K562 (cell line): ENCODE data around the gene MARCHF3. TPM values are rescaled to one million over a fixed set of nuclear protein-coding genes. Genes with fewer than 3 reads are reported as not detected.

Experiments used
- CC2D1A ChIP-seq: fragments of 450-650 bp; IDR thresholded peaks from 2 replicates; pipeline ENCODE4 v1.6.1; 2017; ENCODE audit warnings: mild to moderate bottlenecking
- CEBPG ChIP-seq, 3 experiments: fragments of 200-800 bp in 1 of 3; sonication (Bioruptor generic) in 1 of 3; sonication (generic) in 1 of 3; formaldehyde crosslinking in 1 of 3; IDR thresholded peaks in 2 of 3; conservative IDR thresholded peaks in 1 of 3; 2 replicates each; pipeline versions ENCODE4 v1.6.1 to v1.8.0; 2016 to 2022; ENCODE audit warnings: missing compliant biosample characterization in 2 of 3, missing genetic modification characterization in 2 of 3, mild to moderate bottlenecking in 1 of 3, missing genetic modification reagents in 1 of 3
- ETV1 ChIP-seq: fragments of 450-650 bp; conservative IDR thresholded peaks from 2 replicates; pipeline ENCODE4 v1.6.1; 2016; ENCODE audit warnings: missing genetic modification characterization, control low read depth, low read depth, missing compliant biosample characterization
- ZNF584 ChIP-seq: fragments of 200-800 bp; sonication (Bioruptor generic); IDR thresholded peaks from 2 replicates; pipeline ENCODE4 v1.6.1; 2016; ENCODE audit warnings: low read depth, mild to moderate bottlenecking, missing genetic modification characterization, missing compliant biosample characterization
- polyA plus RNA-seq, 8 experiments: library from polyadenylated mRNA; depleted of rRNA in 4 of 8; stranded (reverse) in 5 of 8; unstranded in 3 of 8; fragments of >200 nt; fragmentation: Nextera tagmentation in 2 of 8; fragmentation: Illumina TruSeq in 1 of 8; extraction: Ambion mirVana in 2 of 8; extraction: Trizol in 1 of 8; gene quantifications; 2 replicates each; pipeline versions ENCODE4 v1.2.1 to v1.2.3, GENCODE V29; 2011 to 2014; ENCODE audit warnings: inconsistent platforms in 1 of 8, missing spikeins in 1 of 8
- total RNA-seq, 7 experiments: library from RNA; depleted of rRNA in 6 of 7; stranded (reverse); fragments of >200 nt in 6 of 7; fragmentation: Illumina TruSeq in 2 of 7; extraction: Trizol in 2 of 7; gene quantifications; 2 replicates each; pipeline versions ENCODE4 v1.2.1 to v1.2.3, GENCODE V29; 2011 to 2021; ENCODE audit warnings: low replicate concordance in 1 of 7
- TF ChIP-seq, protein P1 (sequence below): sonication (generic); formaldehyde crosslinking; IDR thresholded peaks from 2 replicates; pipeline ENCODE4 v1.8.1; 2023; ENCODE audit warnings: mild to moderate bottlenecking, missing genetic modification reagents
- TF ChIP-seq, protein P2 (sequence below): fragments of 250-450 bp; sonication (Bioruptor Pico); IDR thresholded peaks from 2 replicates; pipeline ENCODE4 v1.4.0; 2020; ENCODE audit warnings: mild to moderate bottlenecking, moderate library complexity
- TF ChIP-seq, protein P3 (sequence below): fragments of 450-650 bp; IDR thresholded peaks from 2 replicates; pipeline ENCODE4 v1.6.1; 2018; ENCODE audit not compliant: partially characterized antibody

MARCHF3 gene
- total and polyA plus RNA-seq, 9 of the 15 experiments (the other 6 are each of a cell fraction or from before 2014, with no cell fraction given), result 5.6 to 37.4 (median 16.5) TPM

DNA sequence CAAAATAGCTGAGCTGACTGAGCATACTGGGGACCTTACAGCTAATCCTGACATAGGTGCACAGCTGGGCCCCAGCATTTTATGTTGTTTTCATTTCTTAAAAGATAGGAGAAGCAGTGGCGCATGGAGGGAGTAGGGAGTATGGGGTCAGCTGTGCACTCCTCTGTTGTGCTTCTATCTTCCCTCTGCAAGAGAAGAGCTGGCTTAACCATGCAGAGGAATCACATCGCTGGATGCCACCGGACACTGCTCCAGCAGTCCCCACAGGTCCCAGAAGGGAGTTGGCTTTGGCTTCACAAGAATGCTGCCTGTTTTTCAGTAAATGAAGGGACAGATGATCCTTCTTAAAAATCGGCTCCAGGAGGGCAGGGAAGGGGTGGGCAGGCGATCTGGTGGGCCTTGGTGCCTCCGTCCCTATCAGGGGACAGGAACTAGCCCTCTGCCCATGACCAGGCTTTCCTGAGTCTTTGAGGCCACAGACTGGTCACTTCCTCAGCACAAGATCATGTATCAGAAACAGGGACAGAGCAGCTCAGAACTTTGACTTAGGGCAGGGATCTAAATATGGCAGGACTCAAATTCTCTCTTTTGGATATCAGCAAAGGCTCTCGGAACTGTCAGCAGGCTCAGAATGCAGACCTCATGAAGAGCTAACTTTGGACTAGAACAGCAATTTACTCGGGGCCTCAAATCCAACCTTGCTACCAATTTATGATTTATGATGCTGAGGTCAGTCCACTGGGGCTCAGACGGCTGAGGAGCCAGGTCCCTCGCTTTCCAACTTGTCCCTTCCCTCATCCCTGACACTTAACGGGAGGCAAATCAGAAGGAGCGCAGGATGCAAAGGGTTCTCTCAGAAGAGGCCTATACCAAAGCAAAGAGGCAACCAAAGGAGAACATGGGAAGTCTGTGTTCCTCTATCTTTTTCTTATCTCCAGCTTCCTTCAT, 47.2 kb downstream of the MARCHF3 start (continued):
- no peak for TF ChIP-seq CEBPG (CRISPR knock-in tag; IDR thresholded peaks at IDR 0.05)
- TF ChIP-seq CEBPG (tag; conservative IDR thresholded peaks at IDR 0.05 in 1 of 2, IDR thresholded peaks at IDR 0.05 in 1 of 2), result 0 out of 4 replicates have a peak, but pooled peaks of 1 of the 2 experiments have one; percentile 5
- TF ChIP-seq, protein P1, sequence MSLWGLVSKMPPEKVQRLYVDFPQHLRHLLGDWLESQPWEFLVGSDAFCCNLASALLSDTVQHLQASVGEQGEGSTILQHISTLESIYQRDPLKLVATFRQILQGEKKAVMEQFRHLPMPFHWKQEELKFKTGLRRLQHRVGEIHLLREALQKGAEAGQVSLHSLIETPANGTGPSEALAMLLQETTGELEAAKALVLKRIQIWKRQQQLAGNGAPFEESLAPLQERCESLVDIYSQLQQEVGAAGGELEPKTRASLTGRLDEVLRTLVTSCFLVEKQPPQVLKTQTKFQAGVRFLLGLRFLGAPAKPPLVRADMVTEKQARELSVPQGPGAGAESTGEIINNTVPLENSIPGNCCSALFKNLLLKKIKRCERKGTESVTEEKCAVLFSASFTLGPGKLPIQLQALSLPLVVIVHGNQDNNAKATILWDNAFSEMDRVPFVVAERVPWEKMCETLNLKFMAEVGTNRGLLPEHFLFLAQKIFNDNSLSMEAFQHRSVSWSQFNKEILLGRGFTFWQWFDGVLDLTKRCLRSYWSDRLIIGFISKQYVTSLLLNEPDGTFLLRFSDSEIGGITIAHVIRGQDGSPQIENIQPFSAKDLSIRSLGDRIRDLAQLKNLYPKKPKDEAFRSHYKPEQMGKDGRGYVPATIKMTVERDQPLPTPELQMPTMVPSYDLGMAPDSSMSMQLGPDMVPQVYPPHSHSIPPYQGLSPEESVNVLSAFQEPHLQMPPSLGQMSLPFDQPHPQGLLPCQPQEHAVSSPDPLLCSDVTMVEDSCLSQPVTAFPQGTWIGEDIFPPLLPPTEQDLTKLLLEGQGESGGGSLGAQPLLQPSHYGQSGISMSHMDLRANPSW (CRISPR knock-in tag), result no peak
- TF ChIP-seq CC2D1A, result no peak
- TF ChIP-seq, protein P2, sequence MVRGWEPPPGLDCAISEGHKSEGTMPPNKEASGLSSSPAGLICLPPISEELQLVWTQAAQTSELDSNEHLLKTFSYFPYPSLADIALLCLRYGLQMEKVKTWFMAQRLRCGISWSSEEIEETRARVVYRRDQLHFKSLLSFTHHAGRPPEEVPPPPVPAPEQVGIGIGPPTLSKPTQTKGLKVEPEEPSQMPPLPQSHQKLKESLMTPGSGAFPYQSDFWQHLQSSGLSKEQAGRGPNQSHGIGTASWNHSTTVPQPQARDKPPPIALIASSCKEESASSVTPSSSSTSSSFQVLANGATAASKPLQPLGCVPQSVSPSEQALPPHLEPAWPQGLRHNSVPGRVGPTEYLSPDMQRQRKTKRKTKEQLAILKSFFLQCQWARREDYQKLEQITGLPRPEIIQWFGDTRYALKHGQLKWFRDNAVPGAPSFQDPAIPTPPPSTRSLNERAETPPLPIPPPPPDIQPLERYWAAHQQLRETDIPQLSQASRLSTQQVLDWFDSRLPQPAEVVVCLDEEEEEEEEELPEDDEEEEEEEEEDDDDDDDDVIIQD, result no peak
- no peak for TF ChIP-seq ETV1 (tag)
- TF ChIP-seq ZNF584, result no peak
- TF ChIP-seq, protein P3, sequence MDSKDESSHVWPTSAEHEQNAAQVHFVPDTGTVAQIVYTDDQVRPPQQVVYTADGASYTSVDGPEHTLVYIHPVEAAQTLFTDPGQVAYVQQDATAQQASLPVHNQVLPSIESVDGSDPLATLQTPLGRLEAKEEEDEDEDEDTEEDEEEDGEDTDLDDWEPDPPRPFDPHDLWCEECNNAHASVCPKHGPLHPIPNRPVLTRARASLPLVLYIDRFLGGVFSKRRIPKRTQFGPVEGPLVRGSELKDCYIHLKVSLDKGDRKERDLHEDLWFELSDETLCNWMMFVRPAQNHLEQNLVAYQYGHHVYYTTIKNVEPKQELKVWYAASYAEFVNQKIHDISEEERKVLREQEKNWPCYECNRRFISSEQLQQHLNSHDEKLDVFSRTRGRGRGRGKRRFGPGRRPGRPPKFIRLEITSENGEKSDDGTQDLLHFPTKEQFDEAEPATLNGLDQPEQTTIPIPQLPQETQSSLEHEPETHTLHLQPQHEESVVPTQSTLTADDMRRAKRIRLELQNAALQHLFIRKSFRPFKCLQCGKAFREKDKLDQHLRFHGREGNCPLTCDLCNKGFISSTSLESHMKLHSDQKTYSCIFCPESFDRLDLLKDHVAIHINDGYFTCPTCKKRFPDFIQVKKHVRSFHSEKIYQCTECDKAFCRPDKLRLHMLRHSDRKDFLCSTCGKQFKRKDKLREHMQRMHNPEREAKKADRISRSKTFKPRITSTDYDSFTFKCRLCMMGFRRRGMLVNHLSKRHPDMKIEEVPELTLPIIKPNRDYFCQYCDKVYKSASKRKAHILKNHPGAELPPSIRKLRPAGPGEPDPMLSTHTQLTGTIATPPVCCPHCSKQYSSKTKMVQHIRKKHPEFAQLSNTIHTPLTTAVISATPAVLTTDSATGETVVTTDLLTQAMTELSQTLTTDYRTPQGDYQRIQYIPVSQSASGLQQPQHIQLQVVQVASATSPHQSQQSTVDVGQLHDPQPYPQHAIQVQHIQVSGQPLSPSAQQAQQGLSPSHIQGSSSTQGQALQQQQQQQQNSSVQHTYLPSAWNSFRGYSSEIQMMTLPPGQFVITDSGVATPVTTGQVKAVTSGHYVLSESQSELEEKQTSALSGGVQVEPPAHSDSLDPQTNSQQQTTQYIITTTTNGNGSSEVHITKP, result no peak
- TF ChIP-seq, all 486 proteins: peak for 6
